Endodermal cell (in vitro differentiated cells): ENCODE measurements around the gene BTBD16. TPM values are rescaled to one million over a fixed set of nuclear protein-coding genes. Genes with fewer than 3 reads are reported as not detected.
A peak's percentile ranks its signal among the peaks of the same experiment; 100 is the strongest.

Experiments used
- DNase-seq: peaks from one replicate; pipeline ENCODE4 v3.0.0-alpha.2; 2017
- H3K27ac ChIP-seq: 2 replicates; pipeline ENCODE4 v1.5.1; 2013; ENCODE audit warnings: mild to moderate bottlenecking, low read depth, low read length, moderate library complexity
- H3K27me3 ChIP-seq: 2 replicates; pipeline ENCODE4 v1.6.1; 2013; ENCODE audit warnings: mild to moderate bottlenecking, low read length, moderate library complexity; ENCODE audit not compliant: insufficient read depth, control insufficient read depth, poor library complexity, severe bottlenecking
- H3K36me3 ChIP-seq: 2 replicates; pipeline ENCODE4 v1.7.0; 2013; ENCODE audit warnings: mild to moderate bottlenecking, low read length, moderate library complexity; ENCODE audit not compliant: control insufficient read depth, insufficient read depth
- H3K4me1 ChIP-seq: one replicate; pipeline ENCODE4 v1.7.0; 2013; ENCODE audit warnings: low read length; ENCODE audit not compliant: control insufficient read depth, insufficient read depth
- H3K4me3 ChIP-seq: 2 replicates; pipeline ENCODE4 v1.5.1; 2013; ENCODE audit warnings: mild to moderate bottlenecking, low read length, moderate library complexity
- H3K9ac ChIP-seq: 2 replicates; pipeline ENCODE4 v1.6.1; 2013; ENCODE audit warnings: mild to moderate bottlenecking, low read length, moderate library complexity; ENCODE audit not compliant: poor library complexity, severe bottlenecking; ENCODE audit errors: extremely low read depth
- H3K9me3 ChIP-seq: 2 replicates; pipeline ENCODE4 v1.6.1; 2013; ENCODE audit warnings: mild to moderate bottlenecking, low read length, moderate library complexity; ENCODE audit not compliant: control insufficient read depth
- H3K27ac Mint-ChIP-seq: 2 replicates; pipeline ENCODE4 v1.8.0; 2020; ENCODE audit warnings: mixed read lengths
- H3K27me3 Mint-ChIP-seq: 2 replicates; pipeline ENCODE4 v1.8.0; 2021; ENCODE audit warnings: mild to moderate bottlenecking, mixed read lengths; ENCODE audit not compliant: insufficient read depth
- H3K36me3 Mint-ChIP-seq: 2 replicates; pipeline ENCODE4 v1.8.0; 2020; ENCODE audit warnings: low read depth, mixed read lengths
- H3K4me1 Mint-ChIP-seq: 2 replicates; pipeline ENCODE4 v1.8.0; 2020; ENCODE audit warnings: mixed read lengths
- H3K4me3 Mint-ChIP-seq: 2 replicates; pipeline ENCODE4 v1.8.0; 2020; ENCODE audit warnings: mild to moderate bottlenecking, moderate library complexity, mixed read lengths
- H3K9me3 Mint-ChIP-seq: 2 replicates; pipeline ENCODE4 v1.8.0; 2020; ENCODE audit warnings: mild to moderate bottlenecking, mixed read lengths
- WGBS, 2 experiments: methylation state at CpG; one replicate each; pipeline versions ENCODE4 v1.1.5 to v1.1.7; 2013; ENCODE audit warnings: missing lambda C conversion rate in 2 of 2, mixed read lengths in 1 of 2; ENCODE audit not compliant: insufficient coverage in 1 of 2, insufficient read length in 1 of 2; 5-methylcytosine and 5-hydroxymethylcytosine counted together
- total RNA-seq, 2 donors: library from RNA; stranded (reverse); fragmentation: NEBNext Ultra II Directional in 1 of 2; extraction: Animal tissue kit (Norgen Biotek cat#: 25700) in 1 of 2; gene quantifications; 2 replicates in 1 of 2; 3 replicates in 1 of 2; pipeline ENCODE4 v1.2.1, GENCODE V29; 2021
- TF ChIP-seq, protein P1 (sequence below): fragments of 200-600 bp; sonication (generic); conservative IDR thresholded peaks from 2 replicates; pipeline ENCODE4 v1.5.0; 2021; ENCODE audit warnings: antibody characterized with exemption, mild to moderate bottlenecking

Gene BTBD16
- total RNA-seq, 2 donors from 2014 or later, result not detected

DNA sequence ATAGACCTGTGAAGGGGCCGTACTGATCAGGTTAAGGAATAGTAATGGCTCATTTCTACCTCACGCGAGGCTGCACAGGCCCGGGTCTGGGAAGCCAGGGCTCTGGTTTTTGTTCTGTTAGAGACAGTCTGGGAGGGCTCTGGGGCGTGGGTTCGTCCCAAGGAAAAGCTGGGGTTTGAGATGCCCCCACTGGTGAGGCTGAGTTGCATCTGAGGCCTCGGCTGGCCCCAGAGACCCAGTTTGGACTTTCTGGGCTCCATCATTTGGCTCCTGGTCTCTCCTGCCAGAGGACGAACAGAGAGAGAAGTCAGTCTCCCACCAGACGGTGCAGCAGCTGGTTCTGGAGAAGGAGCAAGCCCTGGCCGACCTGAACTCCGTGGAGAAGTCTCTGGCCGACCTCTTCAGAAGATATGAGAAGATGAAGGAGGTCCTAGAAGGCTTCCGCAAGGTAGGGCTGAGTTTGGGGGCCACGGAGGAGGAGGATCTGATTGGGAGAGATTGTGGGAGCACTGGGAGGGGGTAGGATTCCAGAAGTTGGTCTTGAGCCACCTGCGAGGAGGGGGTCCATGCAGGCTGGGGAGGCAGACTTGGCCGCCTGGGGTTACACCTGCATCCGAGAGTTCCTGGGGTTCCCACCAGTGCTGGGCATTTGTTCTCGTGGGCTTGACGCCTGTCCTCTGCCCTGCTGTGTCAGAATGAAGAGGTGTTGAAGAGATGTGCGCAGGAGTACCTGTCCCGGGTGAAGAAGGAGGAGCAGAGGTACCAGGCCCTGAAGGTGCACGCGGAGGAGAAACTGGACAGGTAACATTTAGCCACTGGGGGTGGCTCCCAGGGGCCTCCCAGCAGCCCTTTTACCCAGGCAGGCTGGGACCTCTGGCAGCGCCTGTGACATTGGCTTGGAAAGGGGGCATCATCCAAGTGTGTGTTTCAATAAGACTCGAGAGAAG is 22.5 kb upstream of the BTBD16 start:
- Histone ChIP-seq H3K4me3 (no peak overlapping the region), H3K9ac (no peak overlapping the region), H3K9me3 (no peaks in the 10 kb centered on the region), H3K4me1 (no peaks in the 10 kb centered on the region), H3K36me3 (peaks cover 32% of the 10 kb centered on the region), H3K27ac (no peak overlapping the region), H3K27me3 (no peaks in the 10 kb centered on the region)
- H3K4me3 Mint-ChIP-seq, result no peak overlapping the region
- peaks cover 14% of the 10 kb centered on the region for H3K4me1 Mint-ChIP-seq
- TF ChIP-seq, protein P1, sequence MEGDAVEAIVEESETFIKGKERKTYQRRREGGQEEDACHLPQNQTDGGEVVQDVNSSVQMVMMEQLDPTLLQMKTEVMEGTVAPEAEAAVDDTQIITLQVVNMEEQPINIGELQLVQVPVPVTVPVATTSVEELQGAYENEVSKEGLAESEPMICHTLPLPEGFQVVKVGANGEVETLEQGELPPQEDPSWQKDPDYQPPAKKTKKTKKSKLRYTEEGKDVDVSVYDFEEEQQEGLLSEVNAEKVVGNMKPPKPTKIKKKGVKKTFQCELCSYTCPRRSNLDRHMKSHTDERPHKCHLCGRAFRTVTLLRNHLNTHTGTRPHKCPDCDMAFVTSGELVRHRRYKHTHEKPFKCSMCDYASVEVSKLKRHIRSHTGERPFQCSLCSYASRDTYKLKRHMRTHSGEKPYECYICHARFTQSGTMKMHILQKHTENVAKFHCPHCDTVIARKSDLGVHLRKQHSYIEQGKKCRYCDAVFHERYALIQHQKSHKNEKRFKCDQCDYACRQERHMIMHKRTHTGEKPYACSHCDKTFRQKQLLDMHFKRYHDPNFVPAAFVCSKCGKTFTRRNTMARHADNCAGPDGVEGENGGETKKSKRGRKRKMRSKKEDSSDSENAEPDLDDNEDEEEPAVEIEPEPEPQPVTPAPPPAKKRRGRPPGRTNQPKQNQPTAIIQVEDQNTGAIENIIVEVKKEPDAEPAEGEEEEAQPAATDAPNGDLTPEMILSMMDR, result no peak
- peak; percentile 31 for DNase-seq
- no peaks in the 10 kb centered on the region for H3K9me3 Mint-ChIP-seq
- H3K36me3 Mint-ChIP-seq, result peaks cover 42% of the 10 kb centered on the region
- H3K27ac Mint-ChIP-seq, result no peak overlapping the region
- 93 to 94% methylated on average over 18 to 25 of the region's 25 CpGs for WGBS, 2 experiments
- H3K27me3 Mint-ChIP-seq, result no peaks in the 10 kb centered on the region

DNA sequence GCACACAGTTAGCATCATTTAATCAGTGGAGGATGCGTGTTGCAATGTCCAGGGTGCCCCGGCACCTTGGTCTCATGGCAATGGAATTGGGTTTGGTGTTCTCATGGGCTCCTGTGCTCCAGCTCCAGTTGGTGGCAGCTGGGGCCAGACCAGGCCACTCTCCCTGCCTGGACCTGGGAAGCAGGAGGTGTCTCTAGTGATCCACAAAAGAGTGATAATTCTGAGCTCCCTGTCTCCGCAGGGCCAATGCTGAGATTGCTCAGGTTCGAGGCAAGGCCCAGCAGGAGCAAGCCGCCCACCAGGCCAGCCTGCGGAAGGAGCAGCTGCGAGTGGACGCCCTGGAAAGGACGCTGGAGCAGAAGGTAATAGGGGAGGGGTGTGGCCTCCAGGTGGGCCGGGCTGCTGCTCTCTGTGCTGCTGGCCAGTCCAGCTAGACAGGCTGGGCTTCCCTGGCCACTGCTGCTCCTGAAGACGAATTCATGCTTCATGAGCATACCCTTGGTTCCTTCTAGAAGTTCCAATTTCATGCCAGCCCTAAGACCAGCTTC is 21.7 kb upstream of the BTBD16 start:
- Histone ChIP-seq H3K4me1 (no peaks in the 10 kb centered on the region), H3K9ac (no peak overlapping the region), H3K36me3 (peaks cover 27% of the 10 kb centered on the region), H3K27ac (no peak overlapping the region), H3K27me3 (no peaks in the 10 kb centered on the region), H3K4me3 (no peak overlapping the region), H3K9me3 (no peaks in the 10 kb centered on the region)
- Mint-ChIP-seq H3K4me3 (no peak overlapping the region), H3K27me3 (no peaks in the 10 kb centered on the region), H3K9me3 (no peaks in the 10 kb centered on the region), H3K27ac (no peak overlapping the region), H3K4me1 (peaks cover 11% of the 10 kb centered on the region), H3K36me3 (peaks cover 46% of the 10 kb centered on the region)
- peak; percentile 33 for DNase-seq
- TF ChIP-seq, protein P1, result no peak
- 92 to 96% methylated on average over 5 to 11 of the region's 11 CpGs for WGBS, 2 experiments

DNA sequence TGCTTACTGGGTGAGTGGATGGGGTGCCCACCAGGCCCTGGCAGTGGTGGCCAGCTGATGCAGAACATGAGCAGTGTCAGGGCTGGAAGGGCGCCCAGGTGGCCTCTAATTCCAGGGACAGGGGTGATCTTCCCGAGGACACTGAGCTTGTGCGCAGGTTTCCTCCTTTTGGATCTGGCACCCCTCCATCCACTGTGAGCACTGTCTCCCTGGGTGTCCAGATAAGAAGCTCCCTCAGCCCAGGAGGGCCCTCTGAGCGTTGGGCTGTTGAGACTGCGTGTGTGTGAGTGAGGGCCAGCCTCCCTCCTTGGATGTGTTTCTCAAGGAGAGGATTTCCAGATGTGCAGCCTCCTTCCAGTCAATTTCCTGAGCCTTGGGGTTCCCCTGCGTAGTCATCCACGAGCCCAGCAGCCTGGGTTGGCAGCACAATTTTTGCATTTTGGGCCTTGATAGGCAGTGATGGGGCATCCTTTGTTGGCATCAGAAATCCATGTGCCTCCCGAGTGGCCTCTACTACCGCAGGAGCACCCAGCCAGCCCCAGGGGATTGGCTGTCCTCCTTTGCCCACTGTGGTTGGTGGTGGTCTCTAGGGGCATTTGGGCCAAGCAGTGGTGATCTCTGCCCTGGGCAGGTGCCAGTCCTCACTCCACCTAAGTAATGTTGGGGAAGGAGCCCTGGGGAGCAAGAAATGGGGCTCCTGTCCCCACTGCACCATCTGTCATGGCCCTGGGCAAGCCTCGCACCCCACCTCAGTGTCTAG is 20.9 kb upstream of the BTBD16 start:
- no peak for DNase-seq
- TF ChIP-seq, protein P1, result no peak
- H3K9ac ChIP-seq, result no peak overlapping the region
- Mint-ChIP-seq H3K4me3 (no peak overlapping the region), H3K4me1 (peaks cover 5% of the 10 kb centered on the region), H3K36me3 (peaks cover 48% of the 10 kb centered on the region), H3K9me3 (no peaks in the 10 kb centered on the region), H3K27ac (no peak overlapping the region), H3K27me3 (no peaks in the 10 kb centered on the region)
- no peak overlapping the region for H3K27ac ChIP-seq
- no peaks in the 10 kb centered on the region for H3K27me3 ChIP-seq
- H3K36me3 ChIP-seq, result peaks cover 20% of the 10 kb centered on the region
- no peaks in the 10 kb centered on the region for H3K9me3 ChIP-seq
- no peaks in the 10 kb centered on the region for H3K4me1 ChIP-seq
- H3K4me3 ChIP-seq, result no peak overlapping the region
- WGBS, 2 experiments, result 93% methylated on average over 8 to 10 of the region's 10 CpGs
